B cell (primary cell): ENCODE results near the gene CCDC57.
"Not testable (repeated sequence)": the region's sequence is repeated elsewhere in the genome, so short reads cannot be mapped to it uniquely, and the experiment has no call there.

Experiments
- CTCF ChIP-seq: fragments of 200-600 bp; IDR thresholded peaks from one replicate; pipeline ENCODE4 v1.8.0; 2022; ENCODE audit warnings: antibody characterized with exemption, mild to moderate bottlenecking
- EZH2 ChIP-seq: IDR thresholded peaks from 2 replicates; pipeline ENCODE4 v1.6.1; 2012; ENCODE audit warnings: borderline replicate concordance, low read depth, mild to moderate bottlenecking, moderate library complexity, low read length; ENCODE audit not compliant: insufficient read depth, poor library complexity, severe bottlenecking

- TF ChIP-seq CTCF, EZH2: not testable (repeated sequence)
Observed at GRCh38 chr17:82174042-82174857, 38.4 kb downstream of the CCDC57 start.
